WTC11 (cell line): ENCODE data around the gene LARP1. TPM values are rescaled to one million over a fixed set of nuclear protein-coding genes. Genes with fewer than 3 reads are reported as not detected.
A peak's percentile ranks its signal among the peaks of the same experiment; 100 is the strongest.

Experiments
- ATAC-seq: fragments of 200-7000 bp; cut with Tn5 transposase; 2 replicates; pipeline ENCODE4 v1.10.0; 2021; ENCODE audit warnings: mild to moderate bottlenecking, moderate library complexity
- CTCF ChIA-PET: fragments of 300-600 bp; sonication (Branson Sonifier 250); formaldehyde crosslinking; loops from one replicate; lab custom pipeline; 2021; ENCODE audit warnings: antibody characterized with exemption; lab: Charles Lee
- POLR2A ChIA-PET: fragments of 350-600 bp; sonication (Branson Sonifier 250); formaldehyde crosslinking; loops from one replicate; lab custom pipeline; 2021; ENCODE audit warnings: antibody characterized with exemption; lab: Charles Lee
- DNase-seq: peaks from one replicate; pipeline ENCODE4 v3.0.0; 2021; ENCODE audit warnings: low spot score
- H3K27ac Mint-ChIP-seq: 2 replicates; pipeline ENCODE4 v1.8.0; 2021; ENCODE audit warnings: mixed read lengths
- H3K27me3 Mint-ChIP-seq: 2 replicates; pipeline ENCODE4 v1.8.0; 2021; ENCODE audit warnings: low read depth, mild to moderate bottlenecking, moderate library complexity, mixed read lengths
- H3K36me3 Mint-ChIP-seq: 2 replicates; pipeline ENCODE4 v1.8.0; 2021; ENCODE audit warnings: mixed read lengths
- H3K4me1 Mint-ChIP-seq: 2 replicates; pipeline ENCODE4 v1.8.0; 2022; ENCODE audit warnings: mixed read lengths
- H3K4me3 Mint-ChIP-seq: 2 replicates; pipeline ENCODE4 v1.8.0; 2021; ENCODE audit warnings: mild to moderate bottlenecking, moderate library complexity, mixed read lengths
- H3K9me3 Mint-ChIP-seq: 2 replicates; pipeline ENCODE4 v1.8.0; 2021; ENCODE audit warnings: mixed read lengths
- AFF4 ChIP-seq: sonication (generic); formaldehyde crosslinking; IDR thresholded peaks from 2 replicates; pipeline ENCODE4 v1.8.1; 2023; ENCODE audit warnings: mild to moderate bottlenecking, missing genetic modification reagents, borderline replicate concordance
- CREB1 ChIP-seq: sonication (generic); formaldehyde crosslinking; IDR thresholded peaks from 2 replicates; pipeline ENCODE4 v1.8.0; 2023; ENCODE audit warnings: mild to moderate bottlenecking, missing genetic modification reagents
- CREM ChIP-seq: sonication (generic); formaldehyde crosslinking; IDR thresholded peaks from 2 replicates; pipeline ENCODE4 v1.8.1; 2022; ENCODE audit warnings: mild to moderate bottlenecking, missing genetic modification reagents, moderate library complexity
- EMX1 ChIP-seq: fragments of 250-450 bp; sonication (Bioruptor Pico); IDR thresholded peaks from 2 replicates; pipeline ENCODE4 v1.8.0; 2021; ENCODE audit warnings: mild to moderate bottlenecking
- ERG ChIP-seq: fragments of 250-450 bp; sonication (Bioruptor Pico); IDR thresholded peaks from 2 replicates; pipeline ENCODE4 v1.8.0; 2021; ENCODE audit warnings: mild to moderate bottlenecking
- ETV6 ChIP-seq: sonication (generic); formaldehyde crosslinking; IDR thresholded peaks from 2 replicates; pipeline ENCODE4 v1.8.1; 2022; ENCODE audit warnings: mild to moderate bottlenecking, missing genetic modification reagents
- FOXJ3 ChIP-seq: sonication (generic); formaldehyde crosslinking; IDR thresholded peaks from 2 replicates; pipeline ENCODE4 v1.9.0; 2021; ENCODE audit warnings: missing genetic modification reagents, mild to moderate bottlenecking, borderline replicate concordance
- GTF2I ChIP-seq: fragments of 250-450 bp; sonication (Bioruptor Pico); conservative IDR thresholded peaks from 2 replicates; pipeline ENCODE4 v1.4.0; 2021; ENCODE audit warnings: mild to moderate bottlenecking
- HMGXB4 ChIP-seq: sonication (generic); formaldehyde crosslinking; IDR thresholded peaks from 2 replicates; pipeline ENCODE4 v1.8.1; 2023; ENCODE audit warnings: mild to moderate bottlenecking, moderate library complexity, missing genetic modification reagents
- RORB ChIP-seq: fragments of 250-450 bp; sonication (Bioruptor Pico); IDR thresholded peaks from 2 replicates; pipeline ENCODE4 v1.9.0; 2021; ENCODE audit warnings: mild to moderate bottlenecking
- STAT6 ChIP-seq: sonication (generic); formaldehyde crosslinking; conservative IDR thresholded peaks from 2 replicates; pipeline ENCODE4 v1.8.1; 2023; ENCODE audit warnings: mild to moderate bottlenecking, low read depth, missing genetic modification reagents, moderate library complexity
- ZBTB43 ChIP-seq: sonication (generic); formaldehyde crosslinking; IDR thresholded peaks from 2 replicates; pipeline ENCODE4 v1.8.1; 2023; ENCODE audit warnings: mild to moderate bottlenecking, missing genetic modification reagents
- ZMAT4 ChIP-seq: fragments of 250-450 bp; sonication (Bioruptor Pico); IDR thresholded peaks from 2 replicates; pipeline ENCODE4 v1.9.0; 2021; ENCODE audit warnings: mild to moderate bottlenecking
- ZNF138 ChIP-seq: sonication (generic); formaldehyde crosslinking; conservative IDR thresholded peaks from 2 replicates; pipeline ENCODE4 v1.8.1; 2022; ENCODE audit warnings: mild to moderate bottlenecking, moderate library complexity, missing genetic modification reagents
- ZNF219 ChIP-seq: sonication (generic); formaldehyde crosslinking; IDR thresholded peaks from 2 replicates; pipeline ENCODE4 v1.8.0; 2023; ENCODE audit warnings: missing genetic modification reagents, mild to moderate bottlenecking, borderline replicate concordance
- ZNF416 ChIP-seq: fragments of 250-450 bp; sonication (Bioruptor Pico); IDR thresholded peaks from 2 replicates; pipeline ENCODE4 v1.9.0; 2021; ENCODE audit warnings: mild to moderate bottlenecking, inconsistent platforms
- ZNF423 ChIP-seq: fragments of 250-450 bp; sonication (Bioruptor Pico); IDR thresholded peaks from 2 replicates; pipeline ENCODE4 v2.1.2; 2022; ENCODE audit warnings: mild to moderate bottlenecking, moderate library complexity
- ZNF425 ChIP-seq: fragments of 250-450 bp; sonication (Bioruptor Pico); conservative IDR thresholded peaks from 2 replicates; pipeline ENCODE4 v1.9.0; 2021; ENCODE audit warnings: mild to moderate bottlenecking
- ZNF671 ChIP-seq: fragments of 250-450 bp; sonication (Bioruptor Pico); IDR thresholded peaks from 2 replicates; pipeline ENCODE4 v1.8.0; 2021; ENCODE audit warnings: mild to moderate bottlenecking
- total RNA-seq: library from RNA; stranded (reverse); gene quantifications from 3 replicates; pipeline ENCODE4 v1.2.3, GENCODE V29; 2021

The LARP1 gene
- total RNA-seq, 1 experiment from 2014 or later: 406 TPM

GRCh38 chr5:154713615-154714125 lies 41.5 kb upstream of the LARP1 start (continued):
- TF ChIP-seq ZNF671 (no peak), ZNF423 (no peak), EMX1 (CRISPR knock-in tag) (no peak), GTF2I (no peak), CREB1 (no peak), STAT6 (CRISPR knock-in tag) (no peak), HMGXB4 (no peak), ZNF416 (CRISPR knock-in tag) (no peak), CREM (CRISPR knock-in tag) (no peak), ZNF425 (CRISPR knock-in tag) (no peak), RORB (CRISPR knock-in tag) (no peak)

GRCh38 chr5:154714266-154714986 lies 40.8 kb upstream of the LARP1 start:
- peaks cover 60% of the 10 kb centered on the region for H3K4me1 Mint-ChIP-seq
- CTCF ChIA-PET: interaction anchor here (1.6 to 2.6 kb wide), 3 partner anchors 7 to 25 kb away, joined by 3 to 10 read pairs (median 6); no protein-coding TSS in a partner anchor
- H3K27me3 Mint-ChIP-seq: no peaks in the 10 kb centered on the region
- TF ChIP-seq ZNF219 (CRISPR knock-in tag) (no peak), STAT6 (CRISPR knock-in tag) (no peak), ERG (no peak), ETV6 (CRISPR knock-in tag) (no peak), ZNF138 (CRISPR knock-in tag) (no peak), ZBTB43 (CRISPR knock-in tag) (no peak), FOXJ3 (CRISPR knock-in tag) (no peak), AFF4 (CRISPR knock-in tag) (no peak), ZMAT4 (no peak)

More at GRCh38 chr5:154714266-154714986, 40.8 kb upstream of the LARP1 start:
- ATAC-seq: no peak
- Mint-ChIP-seq H3K27ac (peak overlapping the region; percentile 77), H3K36me3 (peaks cover 13% of the 10 kb centered on the region; the same call in 1 of the 2 replicates), H3K4me3 (peak overlapping the region; percentile 65), H3K9me3 (no peaks in the 10 kb centered on the region)
- POLR2A ChIA-PET: interaction anchor here (0.5 to 3.8 kb wide), 3 partner anchors 8 to 22 kb away, joined by 4 to 28 read pairs (median 5); no protein-coding TSS in a partner anchor
- DNase-seq: no peak
